H9 (cell line): ENCODE measurements around the gene RS1. TPM values are rescaled to one million over a fixed set of nuclear protein-coding genes. Genes with fewer than 3 reads are reported as not detected.

ENCODE experiments used
- DNase-seq: peaks from one replicate; pipeline ENCODE4 v3.0.0-alpha.2; 2017
- H2AFZ ChIP-seq: one replicate; pipeline ENCODE4 v1.6.1; 2013; ENCODE audit warnings: mild to moderate bottlenecking, low read length, control low read depth, moderate library complexity
- H2AK5ac ChIP-seq: 2 replicates; pipeline ENCODE4 v1.6.1; 2013; ENCODE audit warnings: low read length, control low read depth, mixed read lengths; ENCODE audit not compliant: insufficient read length
- H2BK120ac ChIP-seq: one replicate; pipeline ENCODE4 v1.6.1; 2013; ENCODE audit warnings: low read depth, mild to moderate bottlenecking, low read length, control low read depth, inconsistent platforms; ENCODE audit not compliant: poor library complexity, severe bottlenecking
- H2BK12ac ChIP-seq: 2 replicates; pipeline ENCODE4 v1.6.1; 2013; ENCODE audit warnings: low read length, control low read depth, mixed read lengths, low read depth; ENCODE audit not compliant: insufficient read length
- H2BK15ac ChIP-seq: 2 replicates; pipeline ENCODE4 v1.6.1; 2013; ENCODE audit warnings: low read depth, low read length, control low read depth
- H2BK20ac ChIP-seq: one replicate; pipeline ENCODE4 v1.6.1; 2013; ENCODE audit warnings: low read depth, mild to moderate bottlenecking, low read length, control low read depth, inconsistent platforms; ENCODE audit not compliant: poor library complexity, severe bottlenecking
- H2BK5ac ChIP-seq: 2 replicates; pipeline ENCODE4 v1.6.1; 2013; ENCODE audit warnings: low read length, control low read depth, mixed read lengths; ENCODE audit not compliant: insufficient read length
- H3K14ac ChIP-seq: 2 replicates; pipeline ENCODE4 v1.6.1; 2013; ENCODE audit warnings: low read length, control low read depth; ENCODE audit not compliant: insufficient read depth
- H3K18ac ChIP-seq: 2 replicates; pipeline ENCODE4 v1.6.1; 2013; ENCODE audit warnings: low read depth, mild to moderate bottlenecking, mixed read lengths, low read length, control low read depth; ENCODE audit not compliant: insufficient read length
- H3K23ac ChIP-seq: 2 replicates; pipeline ENCODE4 v1.6.1; 2013; ENCODE audit warnings: low read length, control low read depth, mixed read lengths, low read depth; ENCODE audit not compliant: insufficient read length
- H3K23me2 ChIP-seq: 2 replicates; pipeline ENCODE4 v1.6.1; 2013; ENCODE audit warnings: low read depth, mild to moderate bottlenecking, mixed read lengths, low read length, control low read depth; ENCODE audit not compliant: insufficient read length, poor library complexity, severe bottlenecking
- H3K27ac ChIP-seq: 2 replicates; pipeline ENCODE4 v1.5.1; 2013; ENCODE audit warnings: low read length, control low read depth, mixed read lengths, low read depth; ENCODE audit not compliant: insufficient read length
- H3K27me3 ChIP-seq: 2 replicates; pipeline ENCODE4 v1.6.1; 2013; ENCODE audit warnings: low read length, control low read depth, inconsistent platforms; ENCODE audit not compliant: insufficient read depth
- H3K4ac ChIP-seq: 2 replicates; pipeline ENCODE4 v1.6.1; 2013; ENCODE audit warnings: low read depth, mild to moderate bottlenecking, control low read depth, inconsistent platforms, low read length, moderate library complexity
- H3K4me1 ChIP-seq: 2 replicates; pipeline ENCODE4 v1.6.1; 2013; ENCODE audit warnings: low read length, control low read depth, inconsistent platforms; ENCODE audit not compliant: insufficient read depth
- H3K4me2 ChIP-seq: 2 replicates; pipeline ENCODE4 v1.6.1; 2013; ENCODE audit warnings: low read length, control low read depth, mixed read lengths; ENCODE audit not compliant: insufficient read length, insufficient read depth
- H3K56ac ChIP-seq: 2 replicates; pipeline ENCODE4 v1.6.1; 2013; ENCODE audit warnings: low read depth, mild to moderate bottlenecking, mixed read lengths, low read length, control low read depth; ENCODE audit not compliant: insufficient read length
- H3K79me1 ChIP-seq: 2 replicates; pipeline ENCODE4 v1.6.1; 2013; ENCODE audit warnings: low read depth, mild to moderate bottlenecking, moderate library complexity, low read length, control low read depth, inconsistent platforms; ENCODE audit not compliant: insufficient read depth, poor library complexity, severe bottlenecking
- H3K79me2 ChIP-seq: 2 replicates; pipeline ENCODE4 v1.6.1; 2013; ENCODE audit warnings: low read length, control low read depth, inconsistent platforms; ENCODE audit not compliant: insufficient read depth
- H3K9ac ChIP-seq: 2 replicates; pipeline ENCODE4 v1.6.1; 2013; ENCODE audit warnings: low read length, control low read depth, mixed read lengths; ENCODE audit not compliant: insufficient read length; ENCODE audit errors: extremely low read depth
- H3K9me3 ChIP-seq: one replicate; pipeline ENCODE4 v1.6.1; 2013; ENCODE audit warnings: low read depth, low read length, inconsistent platforms; ENCODE audit not compliant: control insufficient read depth
- H3T11ph ChIP-seq: one replicate; pipeline ENCODE4 v1.6.1; 2013; ENCODE audit warnings: mild to moderate bottlenecking, low read length, control low read depth, inconsistent platforms
- H4K20me1 ChIP-seq: one replicate; pipeline ENCODE4 v1.6.1; 2013; ENCODE audit not compliant: control insufficient read depth, insufficient read length, insufficient read depth
- H4K5ac ChIP-seq: 2 replicates; pipeline ENCODE4 v1.6.1; 2013; ENCODE audit warnings: low read depth, mild to moderate bottlenecking, mixed read lengths, low read length, control low read depth; ENCODE audit not compliant: insufficient read length
- H4K8ac ChIP-seq: replicated peaks from 2 replicates; pipeline ENCODE4 v1.6.1; 2013; ENCODE audit warnings: low read length, control low read depth, mixed read lengths, low read depth; ENCODE audit not compliant: insufficient read length
- H4K91ac ChIP-seq: 2 replicates; pipeline ENCODE4 v1.6.1; 2013; ENCODE audit warnings: low read depth, mild to moderate bottlenecking, moderate library complexity, mixed read lengths, low read length, control low read depth; ENCODE audit not compliant: insufficient read length
- H3K27ac Mint-ChIP-seq, 3 experiments: 2 replicates in 2 of 3; 3 replicates in 1 of 3; pipeline ENCODE4 v1.8.0; 2020 to 2021; ENCODE audit warnings: mixed read lengths in 3 of 3, mild to moderate bottlenecking in 1 of 3, moderate library complexity in 1 of 3
- H3K27me3 Mint-ChIP-seq: 2 replicates; pipeline ENCODE4 v1.8.0; 2021; ENCODE audit warnings: low read depth, mild to moderate bottlenecking, moderate library complexity, mixed read lengths
- H3K36me3 Mint-ChIP-seq, 3 experiments: 2 replicates in 2 of 3; 3 replicates in 1 of 3; pipeline ENCODE4 v1.8.0; 2020 to 2021; ENCODE audit warnings: low read depth in 3 of 3, mixed read lengths in 3 of 3; ENCODE audit not compliant: insufficient read depth in 1 of 3
- H3K4me1 Mint-ChIP-seq, 2 experiments: 2 replicates each; pipeline ENCODE4 v1.8.0; 2020; ENCODE audit warnings: mixed read lengths in 2 of 2
- H3K4me3 Mint-ChIP-seq, 2 experiments: 2 replicates in 1 of 2; 3 replicates in 1 of 2; pipeline ENCODE4 v1.8.0; 2020 to 2021; ENCODE audit warnings: mild to moderate bottlenecking in 2 of 2, mixed read lengths in 2 of 2, moderate library complexity in 1 of 2
- H3K9me3 Mint-ChIP-seq, 2 experiments: 2 replicates in 1 of 2; 3 replicates in 1 of 2; pipeline ENCODE4 v1.8.0; 2020; ENCODE audit warnings: mild to moderate bottlenecking in 2 of 2, mixed read lengths in 2 of 2, moderate library complexity in 1 of 2
- WGBS: extraction: QIAGEN DNeasy Blood & Tissue Kit; methylation state at CpG from one replicate; pipeline ENCODE4 v1.1.7; 2013; ENCODE audit warnings: missing lambda C conversion rate, low lambda C conversion rate, mixed read lengths; ENCODE audit not compliant: insufficient read length; ENCODE audit errors: extremely low coverage; 5-methylcytosine and 5-hydroxymethylcytosine counted together
- total RNA-seq: library from RNA; stranded (reverse); gene quantifications from 2 replicates; pipeline ENCODE4 v1.2.1, GENCODE V29; 2021
- TF ChIP-seq, protein P1 (sequence below): fragments of 200-600 bp; sonication (generic); conservative IDR thresholded peaks from 3 replicates; pipeline ENCODE4 v1.8.0; 2021; ENCODE audit warnings: antibody characterized with exemption, mild to moderate bottlenecking

RS1 gene
- total RNA-seq, 1 experiment from 2014 or later = not detected

- H2BK120ac ChIP-seq = no peak overlapping the region
- no peak overlapping the region for H3K27ac Mint-ChIP-seq
- no peak overlapping the region for H3K18ac ChIP-seq
- no peak overlapping the region for H3T11ph ChIP-seq
- no peak overlapping the region for H2AK5ac ChIP-seq
- no peak overlapping the region for H3K56ac ChIP-seq
- H4K8ac ChIP-seq = no peak overlapping the region
- H4K20me1 ChIP-seq = no peaks in the 10 kb centered on the region
- no peak overlapping the region for H2BK12ac ChIP-seq
- peaks cover 40% of the 10 kb centered on the region for H3K9me3 ChIP-seq
- DNase-seq = no peak
- H3K36me3 Mint-ChIP-seq = peaks cover 12 to 38% (median 24%) of the 10 kb centered on the region in 3 experiments; a peak in 6 of 7 replicates
- H3K4me1 ChIP-seq = no peaks in the 10 kb centered on the region
- H3K14ac ChIP-seq = no peak overlapping the region
- no peak overlapping the region for H2BK5ac ChIP-seq
- H3K27me3 ChIP-seq = no peaks in the 10 kb centered on the region
- H3K4me1 Mint-ChIP-seq = peaks cover 6% of the 10 kb centered on the region in 2 experiments; a peak in 2 of 4 replicates
- no peak overlapping the region for H2AFZ ChIP-seq
- H3K23ac ChIP-seq = no peak overlapping the region
- H3K79me1 ChIP-seq = no peaks in the 10 kb centered on the region
- H3K9ac ChIP-seq = no peak overlapping the region
- H2BK15ac ChIP-seq = no peak overlapping the region
- H3K27me3 Mint-ChIP-seq = no peaks in the 10 kb centered on the region
- no CpG with 5 or more reads among the region's 3 CpGs for WGBS
- TF ChIP-seq, protein P1, sequence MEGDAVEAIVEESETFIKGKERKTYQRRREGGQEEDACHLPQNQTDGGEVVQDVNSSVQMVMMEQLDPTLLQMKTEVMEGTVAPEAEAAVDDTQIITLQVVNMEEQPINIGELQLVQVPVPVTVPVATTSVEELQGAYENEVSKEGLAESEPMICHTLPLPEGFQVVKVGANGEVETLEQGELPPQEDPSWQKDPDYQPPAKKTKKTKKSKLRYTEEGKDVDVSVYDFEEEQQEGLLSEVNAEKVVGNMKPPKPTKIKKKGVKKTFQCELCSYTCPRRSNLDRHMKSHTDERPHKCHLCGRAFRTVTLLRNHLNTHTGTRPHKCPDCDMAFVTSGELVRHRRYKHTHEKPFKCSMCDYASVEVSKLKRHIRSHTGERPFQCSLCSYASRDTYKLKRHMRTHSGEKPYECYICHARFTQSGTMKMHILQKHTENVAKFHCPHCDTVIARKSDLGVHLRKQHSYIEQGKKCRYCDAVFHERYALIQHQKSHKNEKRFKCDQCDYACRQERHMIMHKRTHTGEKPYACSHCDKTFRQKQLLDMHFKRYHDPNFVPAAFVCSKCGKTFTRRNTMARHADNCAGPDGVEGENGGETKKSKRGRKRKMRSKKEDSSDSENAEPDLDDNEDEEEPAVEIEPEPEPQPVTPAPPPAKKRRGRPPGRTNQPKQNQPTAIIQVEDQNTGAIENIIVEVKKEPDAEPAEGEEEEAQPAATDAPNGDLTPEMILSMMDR = no peak
- peaks cover 52% of the 10 kb centered on the region in 2 experiments for H3K9me3 Mint-ChIP-seq
- H3K4me2 ChIP-seq = no peak overlapping the region
- H3K23me2 ChIP-seq = no peaks in the 10 kb centered on the region
- no peak overlapping the region for H2BK20ac ChIP-seq
- no peaks in the 10 kb centered on the region for H3K79me2 ChIP-seq
- no peak overlapping the region for H3K4ac ChIP-seq
- no peak overlapping the region for H4K91ac ChIP-seq
- H3K4me3 Mint-ChIP-seq = no peak overlapping the region
- H4K5ac ChIP-seq = no peak overlapping the region
- H3K27ac ChIP-seq = no peak overlapping the region
Observed at GRCh38 chrX:18613930-18614639, 57.8 kb downstream of the RS1 start.
